Left renal cortex interstitium (tissue), 4 donors: ENCODE measurements around the gene MYO5C. TPM values are rescaled to one million over a fixed set of nuclear protein-coding genes. Genes with fewer than 3 reads are reported as not detected.

Experiments used
- DNase-seq, 4 donors: peaks; one replicate each; pipeline ENCODE4 v3.0.0-alpha.2; 2013; ENCODE audit warnings: low read depth in 4 of 4, low spot score in 2 of 4, missing footprints in 1 of 4
- polyA plus RNA-seq, 4 donors: library from polyadenylated mRNA; unstranded; fragments of 120-200 nt; gene quantifications; one replicate each; pipeline ENCODE4 v1.2.1, GENCODE V29; 2013; ENCODE audit not compliant: insufficient read length in 4 of 4

The MYO5C gene
- polyA plus RNA-seq, 4 donors, result 16.2 to 30.6 (median 22.7) TPM

GRCh38 chr15:52154896-52155865, 140.4 kb downstream of the MYO5C start:
- no peak for DNase-seq

GRCh38 chr15:52153900-52154895, 141.4 kb downstream of the MYO5C start:
- DNase-seq, result no peak

GRCh38 chr15:52151353-52151752, 144.3 kb downstream of the MYO5C start:
- DNase-seq, result no peak

GRCh38 chr15:52150871-52151270, 144.7 kb downstream of the MYO5C start:
- no peak for DNase-seq

GRCh38 chr15:52150043-52150825, 145.4 kb downstream of the MYO5C start:
- DNase-seq, result no peak

GRCh38 chr15:52148403-52148802, 147.2 kb downstream of the MYO5C start:
- no peak for DNase-seq

GRCh38 chr15:52146776-52147175, 148.8 kb downstream of the MYO5C start:
- DNase-seq, result no peak

- no peak for DNase-seq
Observed at GRCh38 chr15:52146261-52146660, 149.3 kb downstream of the MYO5C start.

GRCh38 chr15:52144656-52145178, 150.9 kb downstream of the MYO5C start:
- DNase-seq, result no peak

- no peak for DNase-seq
Observed at GRCh38 chr15:52143873-52144272, 151.7 kb downstream of the MYO5C start.

Other genes with a start within 250 kb of the MYO5C start
- 1 to 10 TPM in 3 of 4 donors, under 1 TPM in 1; 0.85 to 1.3 (median 1.2) TPM for gene BCL2L10, start 183.0 kb downstream of the MYO5C start, polyA plus RNA-seq
- gene GNB5, start 104.4 kb downstream of the MYO5C start, polyA plus RNA-seq, result 10 to 100 TPM; 14.9 to 23.4 (median 16.8) TPM
- 10 to 100 TPM in 1 of 4 donors, 1 to 10 TPM in 3; 7.6 to 10.5 (median 8.1) TPM for gene MYO5A, start 233.1 kb upstream of the MYO5C start, polyA plus RNA-seq